Thyroid gland (tissue), 4 donors: Measurements from ENCODE around the gene PHACTR1. TPM values are rescaled to one million over a fixed set of nuclear protein-coding genes. Genes with fewer than 3 reads are reported as not detected.
"Not testable (repeated sequence)": the region's sequence is repeated elsewhere in the genome, so short reads cannot be mapped to it uniquely, and the experiment has no call there.

Source experiments
- DNase-seq, 2 donors: peaks; one replicate each; pipeline ENCODE4 v3.0.0-alpha.2; 2019
- H3K27ac ChIP-seq, 3 donors: fragments of 200-600 bp; sonication (generic); 1 replicate in 2 of 3; 2 replicates in 1 of 3; pipeline ENCODE4 v1.5.1; 2016 to 2019; ENCODE audit warnings: mild to moderate bottlenecking in 1 of 3, moderate library complexity in 1 of 3
- H3K27me3 ChIP-seq: fragments of 200-600 bp; sonication (generic); one replicate; pipeline ENCODE4 v1.5.1; 2019
- H3K36me3 ChIP-seq, 2 donors: fragments of 200-600 bp; sonication (generic); one replicate each; pipeline ENCODE4 v1.5.1; 2016 to 2019
- H3K4me1 ChIP-seq, 2 donors: fragments of 200-600 bp; sonication (generic); one replicate each; pipeline ENCODE4 v1.5.1; 2017 to 2019
- H3K4me3 ChIP-seq, 3 donors: fragments of 200-600 bp; sonication (generic); replicated peaks in 1 of 3; 1 replicate in 2 of 3; 2 replicates in 1 of 3; pipeline ENCODE4 v1.5.1; 2016; ENCODE audit warnings: mild to moderate bottlenecking in 1 of 3
- H3K9me3 ChIP-seq: fragments of 200-600 bp; sonication (generic); one replicate; pipeline ENCODE4 v1.5.1; 2017
- POLR2A ChIP-seq, 2 donors: fragments of 450-650 bp; IDR thresholded peaks; one replicate each; pipeline ENCODE4 v1.6.1; 2017; ENCODE audit warnings: antibody characterized with exemption in 2 of 2, mild to moderate bottlenecking in 2 of 2, moderate library complexity in 1 of 2
- WGBS, 2 donors: methylation state at CpG; one replicate each; pipeline ENCODE4 v1.1.5; 2017; 5-methylcytosine and 5-hydroxymethylcytosine counted together
- intact Hi-C: fragments of 100-400 bp; cut with DNase I; formaldehyde crosslinking; loops from one replicate; pipeline ENCODE4 v1.15.1; 2023
- total RNA-seq, 4 donors: library from RNA; depleted of rRNA; stranded (reverse); fragments of >200 nt; gene quantifications; one replicate each; pipeline ENCODE4 v1.2.3, GENCODE V29; 2016
- TF ChIP-seq, protein P1 (sequence below), 6 experiments: fragments of 200-600 bp in 3 of 6; fragments of 450-650 bp in 3 of 6; sonication (generic) in 3 of 6; IDR thresholded peaks; one replicate each; pipeline ENCODE4 v1.5.1; 2016 to 2019; ENCODE audit warnings: antibody characterized with exemption in 6 of 6, mild to moderate bottlenecking in 2 of 6, inconsistent platforms in 1 of 6, moderate library complexity in 1 of 6

PHACTR1 gene
- total RNA-seq, 4 donors from 2014 or later: 2.9 to 8.6 (median 4.4) TPM

DNA sequence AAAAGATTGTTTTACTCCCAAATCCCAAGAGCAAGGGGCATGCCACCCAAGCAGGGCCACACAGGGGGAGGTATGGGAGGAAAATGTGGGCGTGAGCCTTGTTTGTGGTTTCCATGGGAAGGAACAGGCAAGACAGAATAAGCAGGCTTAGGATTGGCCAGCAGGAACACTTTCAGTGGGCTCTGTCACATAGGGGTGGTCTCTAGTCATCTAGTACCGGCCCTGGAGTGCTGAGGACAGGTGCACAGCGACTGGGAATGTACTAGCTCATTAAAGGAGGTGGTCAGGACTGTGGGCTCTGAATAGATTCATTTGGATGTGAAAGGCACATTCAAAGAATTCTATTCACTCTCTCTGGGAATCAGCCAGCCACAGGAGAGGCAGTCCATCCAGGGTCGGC lies 436.2 kb downstream of the PHACTR1 start:
- no peak overlapping the region for H3K4me3 ChIP-seq
- no peaks in the 10 kb centered on the region for H3K27me3 ChIP-seq
- H3K9me3 ChIP-seq: no peaks in the 10 kb centered on the region
- 77 to 78% methylated on average over 4 of the region's 4 CpGs for WGBS, 2 donors
- H3K27ac ChIP-seq: no peak overlapping the region
- H3K4me1 ChIP-seq: no peaks in the 10 kb centered on the region
- TF ChIP-seq, protein P1, sequence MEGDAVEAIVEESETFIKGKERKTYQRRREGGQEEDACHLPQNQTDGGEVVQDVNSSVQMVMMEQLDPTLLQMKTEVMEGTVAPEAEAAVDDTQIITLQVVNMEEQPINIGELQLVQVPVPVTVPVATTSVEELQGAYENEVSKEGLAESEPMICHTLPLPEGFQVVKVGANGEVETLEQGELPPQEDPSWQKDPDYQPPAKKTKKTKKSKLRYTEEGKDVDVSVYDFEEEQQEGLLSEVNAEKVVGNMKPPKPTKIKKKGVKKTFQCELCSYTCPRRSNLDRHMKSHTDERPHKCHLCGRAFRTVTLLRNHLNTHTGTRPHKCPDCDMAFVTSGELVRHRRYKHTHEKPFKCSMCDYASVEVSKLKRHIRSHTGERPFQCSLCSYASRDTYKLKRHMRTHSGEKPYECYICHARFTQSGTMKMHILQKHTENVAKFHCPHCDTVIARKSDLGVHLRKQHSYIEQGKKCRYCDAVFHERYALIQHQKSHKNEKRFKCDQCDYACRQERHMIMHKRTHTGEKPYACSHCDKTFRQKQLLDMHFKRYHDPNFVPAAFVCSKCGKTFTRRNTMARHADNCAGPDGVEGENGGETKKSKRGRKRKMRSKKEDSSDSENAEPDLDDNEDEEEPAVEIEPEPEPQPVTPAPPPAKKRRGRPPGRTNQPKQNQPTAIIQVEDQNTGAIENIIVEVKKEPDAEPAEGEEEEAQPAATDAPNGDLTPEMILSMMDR (IDR thresholded peaks at IDR 0.05): no peak
- no peak for TF ChIP-seq POLR2A (IDR thresholded peaks at IDR 0.05)
- intact Hi-C loops: no loop called here
- DNase-seq: no peak
- no peaks in the 10 kb centered on the region for H3K36me3 ChIP-seq

DNA sequence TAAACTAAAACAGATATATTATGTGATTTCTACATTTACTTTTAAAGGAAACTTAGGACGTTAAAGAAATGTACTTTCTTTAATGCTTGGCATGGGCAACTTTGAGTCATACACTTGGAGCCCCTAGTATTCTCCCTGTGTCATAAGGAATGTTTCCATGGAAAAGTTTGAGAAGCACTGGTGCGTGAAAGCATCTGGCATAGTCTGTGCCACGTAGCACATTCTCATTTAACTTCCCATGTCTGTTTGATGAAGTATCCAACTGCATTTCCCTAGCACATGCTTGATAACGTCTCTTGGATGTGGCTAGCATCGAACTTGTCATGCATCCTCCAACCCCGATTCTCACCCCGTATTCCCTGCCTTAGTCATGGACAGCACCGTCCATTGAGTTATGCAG lies 439.8 kb downstream of the PHACTR1 start:
- Histone ChIP-seq H3K4me1 (no peaks in the 10 kb centered on the region), H3K27me3 (no peaks in the 10 kb centered on the region), H3K36me3 (no peaks in the 10 kb centered on the region), H3K9me3 (no peaks in the 10 kb centered on the region), H3K4me3 (no peak overlapping the region), H3K27ac (no peak overlapping the region)
- WGBS, 2 donors: 89 to 94% methylated on average over 8 of the region's 8 CpGs
- no peak for TF ChIP-seq POLR2A (IDR thresholded peaks at IDR 0.05)
- intact Hi-C loops: no loop called here
- DNase-seq: no peak

DNA sequence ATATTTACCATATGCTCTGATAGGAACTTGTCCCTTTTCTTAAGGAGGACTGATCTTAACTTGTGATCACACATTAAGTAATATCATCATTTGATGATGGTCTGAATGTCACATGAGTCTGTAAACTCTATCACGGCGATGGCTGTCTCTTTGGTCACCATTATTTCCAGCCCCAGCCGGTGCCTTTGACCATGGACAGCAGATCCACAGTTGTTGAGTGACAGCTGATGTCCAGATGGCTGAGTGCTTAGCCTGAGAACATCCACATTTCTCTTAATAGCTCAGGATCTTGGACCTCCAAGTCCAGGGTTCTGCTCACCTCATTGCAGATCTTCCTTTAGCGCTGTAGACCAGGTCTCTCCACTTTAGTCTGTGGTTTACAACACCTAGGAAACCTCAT lies 440.7 kb downstream of the PHACTR1 start:
- WGBS, 2 donors: 95 to 96% methylated on average over 4 of the region's 4 CpGs
- no peaks in the 10 kb centered on the region for H3K36me3 ChIP-seq
- H3K4me3 ChIP-seq: no peak overlapping the region
- DNase-seq: no peak
- TF ChIP-seq, protein P1 (IDR thresholded peaks at IDR 0.05): no peak
- TF ChIP-seq POLR2A (IDR thresholded peaks at IDR 0.05): no peak
- no peaks in the 10 kb centered on the region for H3K27me3 ChIP-seq
- H3K4me1 ChIP-seq: no peaks in the 10 kb centered on the region
- no peaks in the 10 kb centered on the region for H3K9me3 ChIP-seq
- intact Hi-C loops: no loop called here
- H3K27ac ChIP-seq: no peak overlapping the region

DNA sequence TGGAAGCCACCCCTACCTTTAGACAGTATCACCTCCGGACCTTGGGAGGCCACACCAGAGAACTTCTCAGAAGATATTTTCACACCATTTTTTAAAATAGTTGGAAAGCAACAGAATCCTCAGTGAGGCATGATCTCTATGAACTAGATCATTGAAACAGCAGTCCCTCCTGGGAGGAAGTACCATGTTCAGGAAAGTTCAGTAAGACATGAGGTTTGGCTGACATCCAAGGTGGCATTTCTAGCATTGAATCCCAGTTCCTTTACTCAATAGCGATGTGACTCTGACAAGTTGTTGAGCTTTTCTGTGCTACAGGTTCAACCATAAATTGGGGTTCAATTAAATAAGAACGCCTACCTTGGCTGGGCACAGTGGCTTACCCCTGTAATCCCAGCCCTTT lies 442.7 kb downstream of the PHACTR1 start:
- DNase-seq: no peak
- Histone ChIP-seq H3K36me3 (no peaks in the 10 kb centered on the region), H3K27me3 (no peaks in the 10 kb centered on the region), H3K27ac (no peak overlapping the region), H3K4me1 (no peaks in the 10 kb centered on the region), H3K9me3 (no peaks in the 10 kb centered on the region), H3K4me3 (no peak overlapping the region)
- WGBS, 2 donors: 91 to 94% methylated on average over 3 of the region's 3 CpGs
- TF ChIP-seq POLR2A (IDR thresholded peaks at IDR 0.05): no peak
- TF ChIP-seq, protein P1 (IDR thresholded peaks at IDR 0.05): no peak
- intact Hi-C loops: no loop called here

DNA sequence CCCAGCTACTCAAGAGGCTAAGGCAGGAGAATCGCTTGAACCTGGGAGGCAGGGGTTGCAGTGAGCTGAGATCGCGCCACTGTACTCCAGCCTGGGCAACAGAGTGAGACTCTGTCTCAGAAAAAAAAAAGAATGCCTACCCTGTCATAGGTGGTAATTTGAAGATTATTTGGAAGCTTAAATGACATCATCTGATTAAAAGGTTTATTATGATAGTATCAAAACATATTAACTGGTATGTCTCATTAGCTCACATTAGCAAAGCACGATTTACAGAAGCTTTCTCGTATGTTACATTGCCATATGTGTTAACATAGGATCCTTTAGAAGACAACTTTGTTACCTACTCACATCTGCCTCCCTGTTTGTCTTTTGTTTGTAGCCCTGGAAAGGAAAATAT lies 443.3 kb downstream of the PHACTR1 start:
- H3K9me3 ChIP-seq, intact Hi-C loops, H3K27me3 ChIP-seq, H3K4me1 ChIP-seq, H3K36me3 ChIP-seq, H3K27ac ChIP-seq, H3K4me3 ChIP-seq, DNase-seq: not testable (repeated sequence)
- 94 to 97% methylated on average over 5 of the region's 5 CpGs for WGBS, 2 donors

DNA sequence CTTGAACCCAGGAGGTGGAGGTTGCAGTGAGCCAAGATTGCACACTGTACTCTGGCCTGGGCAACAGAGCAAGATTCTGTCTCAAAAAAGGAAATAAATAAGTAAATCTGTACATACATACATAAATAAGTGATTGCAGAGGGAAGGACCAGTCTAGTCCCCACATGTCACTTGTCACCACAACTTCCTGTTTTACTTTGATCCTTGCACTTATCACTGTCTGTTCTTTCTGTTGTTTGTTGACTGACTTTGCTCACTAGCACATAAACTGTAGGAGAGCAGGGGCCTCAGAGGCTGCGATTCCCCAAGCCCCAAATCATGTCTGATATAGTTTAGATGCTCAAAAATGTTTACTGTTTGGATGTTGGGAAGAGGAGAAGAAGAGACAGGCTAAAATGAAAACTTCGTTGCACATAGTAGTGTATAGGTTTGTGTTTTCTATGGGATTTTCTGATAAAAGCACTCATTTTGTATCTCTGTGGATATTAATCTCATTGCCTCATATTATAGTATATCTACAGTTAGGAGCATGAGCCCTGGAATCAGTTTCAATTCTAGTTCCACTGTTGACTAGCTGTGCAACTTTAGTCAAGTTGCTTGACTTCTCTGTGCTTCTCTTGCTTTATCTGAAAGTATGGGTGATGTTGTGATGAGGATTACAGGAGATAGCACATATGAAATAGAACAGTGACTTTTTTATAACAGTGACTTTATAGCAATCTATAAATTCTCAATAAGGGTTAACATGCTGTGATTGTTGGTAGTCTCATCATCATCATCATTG lies 446.8 kb downstream of the PHACTR1 start:
- Histone ChIP-seq H3K4me3 (no peak overlapping the region), H3K27me3 (no peaks in the 10 kb centered on the region), H3K36me3 (no peaks in the 10 kb centered on the region), H3K4me1 (no peaks in the 10 kb centered on the region), H3K9me3 (no peaks in the 10 kb centered on the region), H3K27ac (no peak overlapping the region)
- intact Hi-C loops: no loop called here
- TF ChIP-seq, protein P1 (IDR thresholded peaks at IDR 0.05): no peak
- no peak for TF ChIP-seq POLR2A (IDR thresholded peaks at IDR 0.05)
- WGBS, 2 donors: 89 to 95% methylated on average over 2 of the region's 2 CpGs
- DNase-seq: no peak
